ENCODE data around the gene EPB41.

Gene EPB41

DNA sequence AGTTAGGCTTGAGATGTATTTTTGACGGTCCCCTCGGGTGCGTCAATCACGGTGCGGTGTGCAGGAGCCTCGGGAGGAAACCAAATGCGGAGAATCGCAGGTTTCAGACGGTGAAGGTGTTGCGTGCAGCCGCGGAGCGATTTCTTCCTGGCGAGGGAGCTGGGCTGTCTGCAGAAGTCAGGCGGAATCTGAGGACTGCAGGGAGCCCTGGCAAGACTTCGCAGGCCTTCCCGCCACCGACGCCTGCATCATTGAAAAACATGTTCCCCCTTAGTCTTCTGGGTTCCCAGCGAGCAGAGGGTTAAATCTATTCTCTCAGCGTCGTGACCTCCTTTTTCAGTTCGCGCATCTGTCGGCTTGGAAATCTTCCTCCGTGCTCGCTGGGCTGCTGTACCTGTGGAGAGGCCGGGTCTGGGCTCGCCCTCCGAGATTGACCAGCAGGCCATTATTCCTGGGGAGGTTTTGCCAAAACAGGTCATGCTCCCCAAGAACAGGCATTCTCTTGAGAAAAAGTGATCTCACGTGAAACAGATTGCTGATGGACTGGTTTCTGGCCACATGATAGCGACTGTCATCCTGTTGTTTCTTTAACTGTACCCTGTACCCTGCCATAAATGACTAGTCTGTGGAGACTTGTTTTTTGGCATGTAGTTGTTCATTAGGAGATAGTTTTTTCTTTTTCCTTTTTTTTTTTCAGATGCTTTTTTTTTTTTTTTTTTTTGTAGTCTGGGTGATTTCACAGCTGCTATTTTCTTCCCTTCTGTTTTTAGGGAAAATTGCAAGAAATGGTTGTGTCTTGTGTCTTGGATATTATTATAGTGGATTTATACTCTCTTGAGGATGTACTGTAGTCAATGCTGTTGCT, 894 bp downstream of the EPB41 start (continued):
- TF ChIP-seq SP7 (tag by site-specific recombination; IDR thresholded peaks at IDR 0.05), result peak; percentile 54; the same call in 1 of the 2 replicates
- TF ChIP-seq, protein P1, sequence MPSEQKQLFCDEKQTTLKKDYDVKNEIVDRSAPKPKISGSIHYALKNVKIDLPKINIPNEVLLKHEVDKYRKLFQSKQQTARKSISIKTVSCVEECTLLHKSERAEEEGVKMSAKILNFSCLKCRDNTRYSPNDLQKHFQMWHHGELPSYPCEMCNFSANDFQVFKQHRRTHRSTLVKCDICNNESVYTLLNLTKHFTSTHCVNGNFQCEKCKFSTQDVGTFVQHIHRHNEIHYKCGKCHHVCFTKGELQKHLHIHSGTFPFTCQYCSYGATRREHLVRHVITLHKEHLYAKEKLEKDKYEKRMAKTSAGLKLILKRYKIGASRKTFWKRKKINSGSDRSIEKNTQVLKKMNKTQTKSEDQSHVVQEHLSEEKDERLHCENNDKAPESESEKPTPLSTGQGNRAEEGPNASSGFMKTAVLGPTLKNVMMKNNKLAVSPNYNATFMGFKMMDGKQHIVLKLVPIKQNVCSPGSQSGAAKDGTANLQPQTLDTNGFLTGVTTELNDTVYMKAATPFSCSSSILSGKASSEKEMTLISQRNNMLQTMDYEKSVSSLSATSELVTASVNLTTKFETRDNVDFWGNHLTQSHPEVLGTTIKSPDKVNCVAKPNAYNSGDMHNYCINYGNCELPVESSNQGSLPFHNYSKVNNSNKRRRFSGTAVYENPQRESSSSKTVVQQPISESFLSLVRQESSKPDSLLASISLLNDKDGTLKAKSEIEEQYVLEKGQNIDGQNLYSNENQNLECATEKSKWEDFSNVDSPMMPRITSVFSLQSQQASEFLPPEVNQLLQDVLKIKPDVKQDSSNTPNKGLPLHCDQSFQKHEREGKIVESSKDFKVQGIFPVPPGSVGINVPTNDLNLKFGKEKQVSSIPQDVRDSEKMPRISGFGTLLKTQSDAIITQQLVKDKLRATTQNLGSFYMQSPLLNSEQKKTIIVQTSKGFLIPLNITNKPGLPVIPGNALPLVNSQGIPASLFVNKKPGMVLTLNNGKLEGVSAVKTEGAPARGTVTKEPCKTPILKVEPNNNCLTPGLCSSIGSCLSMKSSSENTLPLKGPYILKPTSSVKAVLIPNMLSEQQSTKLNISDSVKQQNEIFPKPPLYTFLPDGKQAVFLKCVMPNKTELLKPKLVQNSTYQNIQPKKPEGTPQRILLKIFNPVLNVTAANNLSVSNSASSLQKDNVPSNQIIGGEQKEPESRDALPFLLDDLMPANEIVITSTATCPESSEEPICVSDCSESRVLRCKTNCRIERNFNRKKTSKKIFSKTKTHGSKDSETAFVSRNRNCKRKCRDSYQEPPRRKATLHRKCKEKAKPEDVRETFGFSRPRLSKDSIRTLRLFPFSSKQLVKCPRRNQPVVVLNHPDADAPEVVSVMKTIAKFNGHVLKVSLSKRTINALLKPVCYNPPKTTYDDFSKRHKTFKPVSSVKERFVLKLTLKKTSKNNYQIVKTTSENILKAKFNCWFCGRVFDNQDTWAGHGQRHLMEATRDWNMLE (tag by site-specific recombination; conservative IDR thresholded peaks at IDR 0.05; ENCODE audit: low read depth), result no peak
- TF ChIP-seq, protein P2, sequence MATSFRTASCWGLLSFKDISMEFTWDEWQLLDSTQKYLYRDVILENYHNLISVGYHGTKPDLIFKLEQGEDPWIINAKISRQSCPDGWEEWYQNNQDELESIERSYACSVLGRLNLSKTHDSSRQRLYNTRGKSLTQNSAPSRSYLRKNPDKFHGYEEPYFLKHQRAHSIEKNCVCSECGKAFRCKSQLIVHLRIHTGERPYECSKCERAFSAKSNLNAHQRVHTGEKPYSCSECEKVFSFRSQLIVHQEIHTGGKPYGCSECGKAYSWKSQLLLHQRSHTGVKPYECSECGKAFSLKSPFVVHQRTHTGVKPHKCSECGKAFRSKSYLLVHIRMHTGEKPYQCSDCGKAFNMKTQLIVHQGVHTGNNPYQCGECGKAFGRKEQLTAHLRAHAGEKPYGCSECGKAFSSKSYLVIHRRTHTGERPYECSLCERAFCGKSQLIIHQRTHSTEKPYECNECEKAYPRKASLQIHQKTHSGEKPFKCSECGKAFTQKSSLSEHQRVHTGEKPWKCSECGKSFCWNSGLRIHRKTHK (tag by site-specific recombination; IDR thresholded peaks at IDR 0.05), result no peak
- TF ChIP-seq ZNF600 (tag by site-specific recombination; IDR thresholded peaks at IDR 0.05), result peak; percentile 70
- TF ChIP-seq ZNF2 (tag by site-specific recombination; IDR thresholded peaks at IDR 0.05), result no peak; the same call in 1 of the 2 replicates
- TF ChIP-seq, protein P3, sequence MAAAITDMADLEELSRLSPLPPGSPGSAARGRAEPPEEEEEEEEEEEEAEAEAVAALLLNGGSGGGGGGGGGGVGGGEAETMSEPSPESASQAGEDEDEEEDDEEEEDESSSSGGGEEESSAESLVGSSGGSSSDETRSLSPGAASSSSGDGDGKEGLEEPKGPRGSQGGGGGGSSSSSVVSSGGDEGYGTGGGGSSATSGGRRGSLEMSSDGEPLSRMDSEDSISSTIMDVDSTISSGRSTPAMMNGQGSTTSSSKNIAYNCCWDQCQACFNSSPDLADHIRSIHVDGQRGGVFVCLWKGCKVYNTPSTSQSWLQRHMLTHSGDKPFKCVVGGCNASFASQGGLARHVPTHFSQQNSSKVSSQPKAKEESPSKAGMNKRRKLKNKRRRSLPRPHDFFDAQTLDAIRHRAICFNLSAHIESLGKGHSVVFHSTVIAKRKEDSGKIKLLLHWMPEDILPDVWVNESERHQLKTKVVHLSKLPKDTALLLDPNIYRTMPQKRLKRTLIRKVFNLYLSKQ (tag by site-specific recombination; IDR thresholded peaks at IDR 0.05; ENCODE audit: borderline replicate concordance), result no peak
- TF ChIP-seq ZBTB17 (tag by site-specific recombination; IDR thresholded peaks at IDR 0.05), result peak; percentile 96
- TF ChIP-seq GFI1B (tag by site-specific recombination; IDR thresholded peaks at IDR 0.05), result no peak
- no peak for TF ChIP-seq ZNF169 (tag by site-specific recombination; IDR thresholded peaks at IDR 0.05)
- TF ChIP-seq HOXA7 (CRISPR knock-in tag; IDR thresholded peaks at IDR 0.05; ENCODE audit: borderline replicate concordance), result no peak
- TF ChIP-seq SP2 (tag by site-specific recombination; IDR thresholded peaks at IDR 0.05), result no peak; the same call in 1 of the 2 replicates
- peak; percentile 64; the same call in 1 of the 2 replicates for TF ChIP-seq ZBTB48 (tag by site-specific recombination; IDR thresholded peaks at IDR 0.05)
- TF ChIP-seq, protein P4, sequence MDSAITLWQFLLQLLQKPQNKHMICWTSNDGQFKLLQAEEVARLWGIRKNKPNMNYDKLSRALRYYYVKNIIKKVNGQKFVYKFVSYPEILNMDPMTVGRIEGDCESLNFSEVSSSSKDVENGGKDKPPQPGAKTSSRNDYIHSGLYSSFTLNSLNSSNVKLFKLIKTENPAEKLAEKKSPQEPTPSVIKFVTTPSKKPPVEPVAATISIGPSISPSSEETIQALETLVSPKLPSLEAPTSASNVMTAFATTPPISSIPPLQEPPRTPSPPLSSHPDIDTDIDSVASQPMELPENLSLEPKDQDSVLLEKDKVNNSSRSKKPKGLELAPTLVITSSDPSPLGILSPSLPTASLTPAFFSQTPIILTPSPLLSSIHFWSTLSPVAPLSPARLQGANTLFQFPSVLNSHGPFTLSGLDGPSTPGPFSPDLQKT (IDR thresholded peaks at IDR 0.05; ENCODE audit: borderline replicate concordance, low read depth, low read length), result no peak
- TF ChIP-seq ZNF707 (tag by site-specific recombination; IDR thresholded peaks at IDR 0.05), result no peak
- no peak for TF ChIP-seq ZNF426 (tag by site-specific recombination; IDR thresholded peaks at IDR 0.05)
- no peak for TF ChIP-seq ZNF37A (tag by site-specific recombination; IDR thresholded peaks at IDR 0.05)
- TF ChIP-seq, protein P5, sequence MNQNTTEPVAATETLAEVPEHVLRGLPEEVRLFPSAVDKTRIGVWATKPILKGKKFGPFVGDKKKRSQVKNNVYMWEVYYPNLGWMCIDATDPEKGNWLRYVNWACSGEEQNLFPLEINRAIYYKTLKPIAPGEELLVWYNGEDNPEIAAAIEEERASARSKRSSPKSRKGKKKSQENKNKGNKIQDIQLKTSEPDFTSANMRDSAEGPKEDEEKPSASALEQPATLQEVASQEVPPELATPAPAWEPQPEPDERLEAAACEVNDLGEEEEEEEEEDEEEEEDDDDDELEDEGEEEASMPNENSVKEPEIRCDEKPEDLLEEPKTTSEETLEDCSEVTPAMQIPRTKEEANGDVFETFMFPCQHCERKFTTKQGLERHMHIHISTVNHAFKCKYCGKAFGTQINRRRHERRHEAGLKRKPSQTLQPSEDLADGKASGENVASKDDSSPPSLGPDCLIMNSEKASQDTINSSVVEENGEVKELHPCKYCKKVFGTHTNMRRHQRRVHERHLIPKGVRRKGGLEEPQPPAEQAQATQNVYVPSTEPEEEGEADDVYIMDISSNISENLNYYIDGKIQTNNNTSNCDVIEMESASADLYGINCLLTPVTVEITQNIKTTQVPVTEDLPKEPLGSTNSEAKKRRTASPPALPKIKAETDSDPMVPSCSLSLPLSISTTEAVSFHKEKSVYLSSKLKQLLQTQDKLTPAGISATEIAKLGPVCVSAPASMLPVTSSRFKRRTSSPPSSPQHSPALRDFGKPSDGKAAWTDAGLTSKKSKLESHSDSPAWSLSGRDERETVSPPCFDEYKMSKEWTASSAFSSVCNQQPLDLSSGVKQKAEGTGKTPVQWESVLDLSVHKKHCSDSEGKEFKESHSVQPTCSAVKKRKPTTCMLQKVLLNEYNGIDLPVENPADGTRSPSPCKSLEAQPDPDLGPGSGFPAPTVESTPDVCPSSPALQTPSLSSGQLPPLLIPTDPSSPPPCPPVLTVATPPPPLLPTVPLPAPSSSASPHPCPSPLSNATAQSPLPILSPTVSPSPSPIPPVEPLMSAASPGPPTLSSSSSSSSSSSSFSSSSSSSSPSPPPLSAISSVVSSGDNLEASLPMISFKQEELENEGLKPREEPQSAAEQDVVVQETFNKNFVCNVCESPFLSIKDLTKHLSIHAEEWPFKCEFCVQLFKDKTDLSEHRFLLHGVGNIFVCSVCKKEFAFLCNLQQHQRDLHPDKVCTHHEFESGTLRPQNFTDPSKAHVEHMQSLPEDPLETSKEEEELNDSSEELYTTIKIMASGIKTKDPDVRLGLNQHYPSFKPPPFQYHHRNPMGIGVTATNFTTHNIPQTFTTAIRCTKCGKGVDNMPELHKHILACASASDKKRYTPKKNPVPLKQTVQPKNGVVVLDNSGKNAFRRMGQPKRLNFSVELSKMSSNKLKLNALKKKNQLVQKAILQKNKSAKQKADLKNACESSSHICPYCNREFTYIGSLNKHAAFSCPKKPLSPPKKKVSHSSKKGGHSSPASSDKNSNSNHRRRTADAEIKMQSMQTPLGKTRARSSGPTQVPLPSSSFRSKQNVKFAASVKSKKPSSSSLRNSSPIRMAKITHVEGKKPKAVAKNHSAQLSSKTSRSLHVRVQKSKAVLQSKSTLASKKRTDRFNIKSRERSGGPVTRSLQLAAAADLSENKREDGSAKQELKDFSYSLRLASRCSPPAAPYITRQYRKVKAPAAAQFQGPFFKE (tag by site-specific recombination; IDR thresholded peaks at IDR 0.05; ENCODE audit: borderline replicate concordance), result no peak
- TF ChIP-seq ZNF776 (tag by site-specific recombination; IDR thresholded peaks at IDR 0.05; ENCODE audit: borderline replicate concordance), result no peak
- no peak for TF ChIP-seq ZNF548 (tag by site-specific recombination; IDR thresholded peaks at IDR 0.05)
- no peak for TF ChIP-seq ZNF157 (tag by site-specific recombination; IDR thresholded peaks at IDR 0.05)
- no peak for TF ChIP-seq ZNF830 (tag by site-specific recombination; IDR thresholded peaks at IDR 0.05; ENCODE audit: low read depth)
- no peak for TF ChIP-seq ZNF571 (tag by site-specific recombination; IDR thresholded peaks at IDR 0.05)
- TF ChIP-seq KLF8 (tag by site-specific recombination; IDR thresholded peaks at IDR 0.05), result no peak
- no peak for TF ChIP-seq ZSCAN16 (tag by site-specific recombination; IDR thresholded peaks at IDR 0.05)
- TF ChIP-seq ZNF416 (tag by site-specific recombination; IDR thresholded peaks at IDR 0.05), result no peak
